SK-N-SH treated with all-trans-retinoic acid at 6 μM for 48 hours (cell line): ENCODE results near the gene ARAP2.

Experiments
- ATAC-seq: fragments of 200-7000 bp; cut with Tn5 transposase; 3 replicates; pipeline ENCODE4 v1.9.1; 2020; ENCODE audit warnings: mild to moderate bottlenecking, moderate library complexity
- ARNTL ChIP-seq: fragments of 450-650 bp; formaldehyde crosslinking; IDR thresholded peaks from 2 replicates; pipeline ENCODE4 v1.5.0; 2020; ENCODE audit warnings: low read depth, mild to moderate bottlenecking, moderate library complexity, borderline replicate concordance
- BACH2 ChIP-seq: fragments of 250-450 bp; sonication (Bioruptor Pico); IDR thresholded peaks from 2 replicates; pipeline ENCODE4 v1.9.0; 2021; ENCODE audit warnings: mild to moderate bottlenecking, borderline replicate concordance
- CSDC2 ChIP-seq: fragments of 250-450 bp; sonication (Bioruptor Pico); IDR thresholded peaks from 2 replicates; pipeline ENCODE4 v1.5.0; 2020; ENCODE audit warnings: mild to moderate bottlenecking, moderate library complexity
- ESRRG ChIP-seq: fragments of 250-450 bp; sonication (Bioruptor Pico); IDR thresholded peaks from 2 replicates; pipeline ENCODE4 v1.6.1; 2021; ENCODE audit warnings: mild to moderate bottlenecking
- GLIS3 ChIP-seq: fragments of 250-450 bp; sonication (Bioruptor Pico); IDR thresholded peaks from 2 replicates; pipeline ENCODE4 v1.5.0; 2020; ENCODE audit warnings: mild to moderate bottlenecking, moderate library complexity
- OSR1 ChIP-seq: fragments of 250-450 bp; sonication (Bioruptor Pico); IDR thresholded peaks from 2 replicates; pipeline ENCODE4 v1.8.0; 2022; ENCODE audit warnings: moderate library complexity, mild to moderate bottlenecking, inconsistent platforms
- PPARA ChIP-seq: fragments of 250-450 bp; sonication (Bioruptor Pico); IDR thresholded peaks from 2 replicates; pipeline ENCODE4 v1.5.0; 2020; ENCODE audit warnings: mild to moderate bottlenecking, borderline replicate concordance
- RARB ChIP-seq: fragments of 250-450 bp; sonication (Bioruptor Pico); IDR thresholded peaks from 2 replicates; pipeline ENCODE4 v1.8.0; 2021; ENCODE audit warnings: mild to moderate bottlenecking, moderate library complexity
- SNAI2 ChIP-seq: fragments of 250-450 bp; sonication (Bioruptor Pico); IDR thresholded peaks from 2 replicates; pipeline ENCODE4 v1.5.0; 2020; ENCODE audit warnings: mild to moderate bottlenecking, moderate library complexity
- TCF4 ChIP-seq: fragments of 250-450 bp; sonication (Bioruptor Pico); IDR thresholded peaks from 2 replicates; pipeline ENCODE4 v1.8.0; 2021; ENCODE audit warnings: mild to moderate bottlenecking, moderate library complexity, borderline replicate concordance
- TOX ChIP-seq: fragments of 250-450 bp; sonication (Bioruptor Pico); IDR thresholded peaks from 2 replicates; pipeline ENCODE4 v1.8.0; 2021; ENCODE audit warnings: mild to moderate bottlenecking, moderate library complexity, borderline replicate concordance
- ZC3H10 ChIP-seq: fragments of 250-450 bp; sonication (Bioruptor Pico); IDR thresholded peaks from 2 replicates; pipeline ENCODE4 v1.5.1; 2021; ENCODE audit warnings: mild to moderate bottlenecking, moderate library complexity
- ZFP30 ChIP-seq: fragments of 450-650 bp; formaldehyde crosslinking; IDR thresholded peaks from 2 replicates; pipeline ENCODE4 v1.5.0; 2022; ENCODE audit warnings: mild to moderate bottlenecking, moderate library complexity
- ZNF565 ChIP-seq: fragments of 450-650 bp; formaldehyde crosslinking; conservative IDR thresholded peaks from 2 replicates; pipeline ENCODE4 v1.5.0; 2020; ENCODE audit warnings: low read depth, mild to moderate bottlenecking, moderate library complexity
- ZNF8 ChIP-seq: fragments of 450-650 bp; formaldehyde crosslinking; IDR thresholded peaks from 2 replicates; pipeline ENCODE4 v1.5.0; 2020; ENCODE audit warnings: mild to moderate bottlenecking, moderate library complexity
- TF ChIP-seq, protein P1 (sequence below): fragments of 250-450 bp; sonication (Bioruptor Pico); IDR thresholded peaks from 2 replicates; pipeline ENCODE4 v1.5.0; 2020; ENCODE audit warnings: mild to moderate bottlenecking, moderate library complexity
- TF ChIP-seq, protein P2 (sequence below): fragments of 250-450 bp; sonication (Bioruptor Pico); IDR thresholded peaks from 2 replicates; pipeline ENCODE4 v1.8.0; 2021; ENCODE audit warnings: low read depth, mild to moderate bottlenecking, moderate library complexity, borderline replicate concordance
- TF ChIP-seq, protein P3 (sequence below): fragments of 250-450 bp; sonication (Bioruptor Pico); IDR thresholded peaks from 2 replicates; pipeline ENCODE4 v1.8.0; 2020; ENCODE audit warnings: mild to moderate bottlenecking, moderate library complexity, borderline replicate concordance
- TF ChIP-seq, protein P4 (sequence below): fragments of 250-450 bp; sonication (Bioruptor Pico); IDR thresholded peaks from 2 replicates; pipeline ENCODE4 v1.5.1; 2021; ENCODE audit warnings: mild to moderate bottlenecking, moderate library complexity

The ARAP2 gene

DNA sequence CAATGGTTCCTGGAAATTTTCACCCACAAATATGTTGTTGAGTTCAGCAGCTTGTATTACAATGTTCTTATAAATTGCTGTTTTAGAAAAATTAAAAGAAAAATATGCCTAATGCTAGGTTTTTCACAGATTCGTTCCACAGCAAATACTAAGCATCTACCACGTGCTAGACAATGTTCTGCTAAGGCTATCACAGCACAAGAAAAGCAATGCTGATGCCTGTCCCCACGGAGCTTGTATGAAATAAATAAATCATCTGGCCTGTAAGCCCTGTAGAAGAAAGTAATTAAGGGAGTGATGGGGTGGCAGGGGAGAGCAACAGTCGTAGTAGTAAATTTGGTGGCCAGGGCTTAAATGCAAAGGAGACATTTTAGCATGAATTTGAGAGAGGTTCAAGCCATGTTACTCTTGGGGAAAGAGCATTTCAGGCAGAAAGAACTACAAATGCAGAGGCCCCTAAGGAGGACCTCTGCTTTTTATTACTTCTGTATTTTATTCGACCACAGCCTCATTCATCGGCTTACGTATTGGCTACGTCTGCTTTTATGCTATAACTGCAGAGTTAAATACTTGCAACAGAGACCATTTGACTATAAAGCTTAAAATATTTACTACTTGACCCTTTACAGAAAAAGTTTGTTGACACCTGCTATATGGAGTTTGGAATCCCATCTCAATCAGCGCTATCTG is 36.3 kb downstream of the ARAP2 start:
- no peak for ATAC-seq
- TF ChIP-seq ZC3H10 (CRISPR knock-in tag), result no peak
- TF ChIP-seq, protein P1, sequence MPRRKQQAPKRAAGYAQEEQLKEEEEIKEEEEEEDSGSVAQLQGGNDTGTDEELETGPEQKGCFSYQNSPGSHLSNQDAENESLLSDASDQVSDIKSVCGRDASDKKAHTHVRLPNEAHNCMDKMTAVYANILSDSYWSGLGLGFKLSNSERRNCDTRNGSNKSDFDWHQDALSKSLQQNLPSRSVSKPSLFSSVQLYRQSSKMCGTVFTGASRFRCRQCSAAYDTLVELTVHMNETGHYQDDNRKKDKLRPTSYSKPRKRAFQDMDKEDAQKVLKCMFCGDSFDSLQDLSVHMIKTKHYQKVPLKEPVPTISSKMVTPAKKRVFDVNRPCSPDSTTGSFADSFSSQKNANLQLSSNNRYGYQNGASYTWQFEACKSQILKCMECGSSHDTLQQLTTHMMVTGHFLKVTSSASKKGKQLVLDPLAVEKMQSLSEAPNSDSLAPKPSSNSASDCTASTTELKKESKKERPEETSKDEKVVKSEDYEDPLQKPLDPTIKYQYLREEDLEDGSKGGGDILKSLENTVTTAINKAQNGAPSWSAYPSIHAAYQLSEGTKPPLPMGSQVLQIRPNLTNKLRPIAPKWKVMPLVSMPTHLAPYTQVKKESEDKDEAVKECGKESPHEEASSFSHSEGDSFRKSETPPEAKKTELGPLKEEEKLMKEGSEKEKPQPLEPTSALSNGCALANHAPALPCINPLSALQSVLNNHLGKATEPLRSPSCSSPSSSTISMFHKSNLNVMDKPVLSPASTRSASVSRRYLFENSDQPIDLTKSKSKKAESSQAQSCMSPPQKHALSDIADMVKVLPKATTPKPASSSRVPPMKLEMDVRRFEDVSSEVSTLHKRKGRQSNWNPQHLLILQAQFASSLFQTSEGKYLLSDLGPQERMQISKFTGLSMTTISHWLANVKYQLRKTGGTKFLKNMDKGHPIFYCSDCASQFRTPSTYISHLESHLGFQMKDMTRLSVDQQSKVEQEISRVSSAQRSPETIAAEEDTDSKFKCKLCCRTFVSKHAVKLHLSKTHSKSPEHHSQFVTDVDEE (CRISPR knock-in tag), result no peak
- TF ChIP-seq, protein P2, sequence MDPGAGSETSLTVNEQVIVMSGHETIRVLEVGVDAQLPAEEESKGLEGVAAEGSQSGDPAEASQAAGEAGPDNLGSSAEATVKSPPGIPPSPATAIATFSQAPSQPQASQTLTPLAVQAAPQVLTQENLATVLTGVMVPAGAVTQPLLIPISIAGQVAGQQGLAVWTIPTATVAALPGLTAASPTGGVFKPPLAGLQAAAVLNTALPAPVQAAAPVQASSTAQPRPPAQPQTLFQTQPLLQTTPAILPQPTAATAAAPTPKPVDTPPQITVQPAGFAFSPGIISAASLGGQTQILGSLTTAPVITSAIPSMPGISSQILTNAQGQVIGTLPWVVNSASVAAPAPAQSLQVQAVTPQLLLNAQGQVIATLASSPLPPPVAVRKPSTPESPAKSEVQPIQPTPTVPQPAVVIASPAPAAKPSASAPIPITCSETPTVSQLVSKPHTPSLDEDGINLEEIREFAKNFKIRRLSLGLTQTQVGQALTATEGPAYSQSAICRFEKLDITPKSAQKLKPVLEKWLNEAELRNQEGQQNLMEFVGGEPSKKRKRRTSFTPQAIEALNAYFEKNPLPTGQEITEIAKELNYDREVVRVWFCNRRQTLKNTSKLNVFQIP (CRISPR knock-in tag), result no peak
- TF ChIP-seq SNAI2 (CRISPR knock-in tag), result no peak
- TF ChIP-seq TCF4 (CRISPR knock-in tag), result no peak
- no peak for TF ChIP-seq GLIS3 (CRISPR knock-in tag)
- no peak for TF ChIP-seq BACH2 (CRISPR knock-in tag)
- TF ChIP-seq ESRRG, result no peak
- no peak for TF ChIP-seq ARNTL (CRISPR knock-in tag)
- no peak for TF ChIP-seq ZFP30
- no peak for TF ChIP-seq ZNF565 (CRISPR knock-in tag)
- TF ChIP-seq OSR1 (CRISPR knock-in tag), result no peak
- TF ChIP-seq ZNF8 (CRISPR knock-in tag), result no peak
- TF ChIP-seq RARB (CRISPR knock-in tag), result no peak
- no peak for TF ChIP-seq PPARA

DNA sequence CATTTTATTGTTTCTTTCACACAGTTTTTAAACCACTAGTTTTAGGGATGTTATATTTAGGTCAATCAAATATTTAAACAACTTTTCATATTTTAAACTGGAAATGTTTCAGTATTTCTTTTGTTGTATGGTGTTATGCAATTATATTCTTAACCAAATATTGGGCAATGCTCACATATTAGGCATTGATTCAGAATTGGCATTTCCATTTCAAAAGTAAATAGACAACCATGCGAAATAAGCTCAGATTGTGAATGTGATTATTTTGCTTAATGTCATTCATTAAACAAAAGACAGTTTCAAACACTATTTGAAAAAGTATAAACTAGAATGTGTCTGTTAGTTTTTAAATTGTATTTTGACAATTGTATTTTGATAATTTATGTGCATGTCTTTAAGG is 36.9 kb downstream of the ARAP2 start:
- TF ChIP-seq CSDC2 (CRISPR knock-in tag) (no peak), TCF4 (CRISPR knock-in tag) (no peak)
- TF ChIP-seq, all 23 proteins: peak for 0
- no peak for ATAC-seq

DNA sequence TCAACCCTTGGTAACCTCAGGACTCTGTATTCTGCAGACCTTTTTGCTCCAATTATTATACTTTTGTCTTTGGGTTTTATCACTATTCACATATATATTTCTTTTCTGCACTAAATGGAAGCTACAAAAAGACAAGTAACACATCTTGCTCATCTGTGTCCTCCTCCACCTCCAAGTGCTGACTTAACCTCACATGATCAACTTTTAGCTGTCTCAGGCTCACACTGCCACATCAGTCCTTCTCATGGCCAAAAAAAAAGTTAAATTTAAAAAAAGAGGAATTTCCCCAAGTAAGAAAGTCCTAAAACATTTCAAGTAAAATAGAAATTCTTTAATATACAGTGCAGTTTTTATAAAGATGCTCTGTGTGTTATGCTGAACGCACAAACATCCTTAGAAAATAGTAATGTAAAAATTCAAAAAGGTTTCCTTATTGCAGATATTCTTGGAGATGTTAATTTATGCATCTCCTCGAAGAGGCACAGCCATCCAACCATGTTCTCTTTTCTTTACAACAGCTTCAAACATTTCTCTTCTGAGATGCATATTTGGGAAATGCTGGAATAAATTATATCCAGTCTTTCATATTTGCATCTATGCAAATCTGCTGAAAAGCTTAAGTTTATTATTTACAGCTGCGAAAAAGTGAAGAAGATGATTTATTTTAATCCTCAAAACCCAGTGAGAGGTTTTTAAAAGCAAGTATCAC is 37.6 kb downstream of the ARAP2 start:
- no peak for ATAC-seq
- TF ChIP-seq TCF4 (CRISPR knock-in tag) (no peak), PPARA (no peak), ZFP30 (no peak), GLIS3 (CRISPR knock-in tag) (no peak), OSR1 (CRISPR knock-in tag) (no peak), CSDC2 (CRISPR knock-in tag) (no peak), TOX (CRISPR knock-in tag) (no peak), BACH2 (CRISPR knock-in tag) (no peak), ZNF565 (CRISPR knock-in tag) (no peak), ZC3H10 (CRISPR knock-in tag) (no peak), ESRRG (no peak), ZNF8 (CRISPR knock-in tag) (no peak)
- TF ChIP-seq, protein P1 (CRISPR knock-in tag), result no peak
- TF ChIP-seq, protein P2 (CRISPR knock-in tag), result no peak
- TF ChIP-seq, protein P3, sequence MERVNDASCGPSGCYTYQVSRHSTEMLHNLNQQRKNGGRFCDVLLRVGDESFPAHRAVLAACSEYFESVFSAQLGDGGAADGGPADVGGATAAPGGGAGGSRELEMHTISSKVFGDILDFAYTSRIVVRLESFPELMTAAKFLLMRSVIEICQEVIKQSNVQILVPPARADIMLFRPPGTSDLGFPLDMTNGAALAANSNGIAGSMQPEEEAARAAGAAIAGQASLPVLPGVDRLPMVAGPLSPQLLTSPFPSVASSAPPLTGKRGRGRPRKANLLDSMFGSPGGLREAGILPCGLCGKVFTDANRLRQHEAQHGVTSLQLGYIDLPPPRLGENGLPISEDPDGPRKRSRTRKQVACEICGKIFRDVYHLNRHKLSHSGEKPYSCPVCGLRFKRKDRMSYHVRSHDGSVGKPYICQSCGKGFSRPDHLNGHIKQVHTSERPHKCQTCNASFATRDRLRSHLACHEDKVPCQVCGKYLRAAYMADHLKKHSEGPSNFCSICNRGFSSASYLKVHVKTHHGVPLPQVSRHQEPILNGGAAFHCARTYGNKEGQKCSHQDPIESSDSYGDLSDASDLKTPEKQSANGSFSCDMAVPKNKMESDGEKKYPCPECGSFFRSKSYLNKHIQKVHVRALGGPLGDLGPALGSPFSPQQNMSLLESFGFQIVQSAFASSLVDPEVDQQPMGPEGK (CRISPR knock-in tag), result no peak
- TF ChIP-seq, protein P4, sequence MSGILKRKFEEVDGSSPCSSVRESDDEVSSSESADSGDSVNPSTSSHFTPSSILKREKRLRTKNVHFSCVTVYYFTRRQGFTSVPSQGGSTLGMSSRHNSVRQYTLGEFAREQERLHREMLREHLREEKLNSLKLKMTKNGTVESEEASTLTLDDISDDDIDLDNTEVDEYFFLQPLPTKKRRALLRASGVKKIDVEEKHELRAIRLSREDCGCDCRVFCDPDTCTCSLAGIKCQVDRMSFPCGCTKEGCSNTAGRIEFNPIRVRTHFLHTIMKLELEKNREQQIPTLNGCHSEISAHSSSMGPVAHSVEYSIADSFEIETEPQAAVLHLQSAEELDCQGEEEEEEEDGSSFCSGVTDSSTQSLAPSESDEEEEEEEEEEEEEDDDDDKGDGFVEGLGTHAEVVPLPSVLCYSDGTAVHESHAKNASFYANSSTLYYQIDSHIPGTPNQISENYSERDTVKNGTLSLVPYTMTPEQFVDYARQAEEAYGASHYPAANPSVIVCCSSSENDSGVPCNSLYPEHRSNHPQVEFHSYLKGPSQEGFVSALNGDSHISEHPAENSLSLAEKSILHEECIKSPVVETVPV, result no peak
